Measurements from ENCODE around the gene VEGFA.

Gene VEGFA

GRCh38 chr6:43742931-43743632 is 26.9 kb upstream of the VEGFA start:
- Mint-ChIP-seq H3K4me3 (no peak overlapping the region), H3K27ac (no peak overlapping the region), H3K4me1 (ENCODE audit: low read depth) (no peaks in the 10 kb centered on the region), H3K36me3 (ENCODE audit: low read depth) (no peaks in the 10 kb centered on the region), H3K9me3 (no peaks in the 10 kb centered on the region), H3K27me3 (ENCODE audit: low read depth) (peaks cover 12% of the 10 kb centered on the region)
- DNase-seq (ENCODE audit: low spot score) = no peak

- H3K36me3 Mint-ChIP-seq (ENCODE audit: low read depth) = no peaks in the 10 kb centered on the region
- no peak overlapping the region for H3K4me3 Mint-ChIP-seq
- H3K27me3 Mint-ChIP-seq (ENCODE audit: low read depth) = peaks cover 16% of the 10 kb centered on the region
- no peaks in the 10 kb centered on the region for H3K9me3 Mint-ChIP-seq
- H3K27ac Mint-ChIP-seq = no peak overlapping the region
- no peak for DNase-seq (ENCODE audit: low spot score)
- no peaks in the 10 kb centered on the region for H3K4me1 Mint-ChIP-seq (ENCODE audit: low read depth)
These were observed 26.2 kb upstream of the VEGFA start for GRCh38 chr6:43743682-43744381.

GRCh38 chr6:43744491-43744890 is 25.5 kb upstream of the VEGFA start:
- Mint-ChIP-seq H3K4me1 (ENCODE audit: low read depth) (no peaks in the 10 kb centered on the region), H3K4me3 (no peak overlapping the region), H3K27me3 (ENCODE audit: low read depth) (peaks cover 16% of the 10 kb centered on the region), H3K27ac (no peak overlapping the region), H3K36me3 (ENCODE audit: low read depth) (no peaks in the 10 kb centered on the region), H3K9me3 (no peaks in the 10 kb centered on the region)
- DNase-seq (ENCODE audit: low spot score) = no peak

- H3K36me3 Mint-ChIP-seq (ENCODE audit: low read depth) = no peaks in the 10 kb centered on the region
- no peak overlapping the region for H3K4me3 Mint-ChIP-seq
- H3K9me3 Mint-ChIP-seq = no peaks in the 10 kb centered on the region
- peaks cover 16% of the 10 kb centered on the region for H3K27me3 Mint-ChIP-seq (ENCODE audit: low read depth)
- H3K27ac Mint-ChIP-seq = no peak overlapping the region
- no peak for DNase-seq (ENCODE audit: low spot score)
- H3K4me1 Mint-ChIP-seq (ENCODE audit: low read depth) = no peaks in the 10 kb centered on the region
These were observed 24.9 kb upstream of the VEGFA start for GRCh38 chr6:43744931-43745727.

GRCh38 chr6:43746071-43746470 is 23.9 kb upstream of the VEGFA start:
- Mint-ChIP-seq H3K4me3 (no peak overlapping the region), H3K36me3 (ENCODE audit: low read depth) (no peaks in the 10 kb centered on the region), H3K27ac (no peak overlapping the region)

GRCh38 chr6:43746613-43747102 is 23.4 kb upstream of the VEGFA start:
- H3K9me3 Mint-ChIP-seq = no peaks in the 10 kb centered on the region
- H3K4me3 Mint-ChIP-seq = no peak overlapping the region
- H3K4me1 Mint-ChIP-seq (ENCODE audit: low read depth) = no peaks in the 10 kb centered on the region
- H3K27ac Mint-ChIP-seq = no peak overlapping the region
- no peak for DNase-seq (ENCODE audit: low spot score)
- H3K27me3 Mint-ChIP-seq (ENCODE audit: low read depth) = peaks cover 16% of the 10 kb centered on the region
- H3K36me3 Mint-ChIP-seq (ENCODE audit: low read depth) = no peaks in the 10 kb centered on the region

More at GRCh38 chr6:43746071-43746470, 23.9 kb upstream of the VEGFA start:
- Mint-ChIP-seq H3K9me3 (no peaks in the 10 kb centered on the region), H3K27me3 (ENCODE audit: low read depth) (peaks cover 16% of the 10 kb centered on the region), H3K4me1 (ENCODE audit: low read depth) (no peaks in the 10 kb centered on the region)
- no peak for DNase-seq (ENCODE audit: low spot score)

GRCh38 chr6:43747784-43748183 is 22.2 kb upstream of the VEGFA start:
- H3K4me3 Mint-ChIP-seq = no peak overlapping the region

GRCh38 chr6:43748765-43749164 is 21.2 kb upstream of the VEGFA start:
- Mint-ChIP-seq H3K27me3 (ENCODE audit: low read depth) (peaks cover 21% of the 10 kb centered on the region), H3K36me3 (ENCODE audit: low read depth) (no peaks in the 10 kb centered on the region), H3K4me3 (no peak overlapping the region), H3K4me1 (ENCODE audit: low read depth) (no peaks in the 10 kb centered on the region), H3K9me3 (no peaks in the 10 kb centered on the region), H3K27ac (no peak overlapping the region)
- DNase-seq (ENCODE audit: low spot score) = no peak

More at GRCh38 chr6:43747784-43748183, 22.2 kb upstream of the VEGFA start:
- Mint-ChIP-seq H3K27me3 (ENCODE audit: low read depth) (peaks cover 16% of the 10 kb centered on the region), H3K4me1 (ENCODE audit: low read depth) (no peaks in the 10 kb centered on the region), H3K27ac (no peak overlapping the region), H3K36me3 (ENCODE audit: low read depth) (no peaks in the 10 kb centered on the region), H3K9me3 (no peaks in the 10 kb centered on the region)
- DNase-seq (ENCODE audit: low spot score) = no peak

GRCh38 chr6:43749461-43749860 is 20.6 kb upstream of the VEGFA start:
- Mint-ChIP-seq H3K27me3 (ENCODE audit: low read depth) (peaks cover 24% of the 10 kb centered on the region), H3K4me1 (ENCODE audit: low read depth) (no peaks in the 10 kb centered on the region), H3K27ac (no peak overlapping the region), H3K36me3 (ENCODE audit: low read depth) (no peaks in the 10 kb centered on the region), H3K9me3 (no peaks in the 10 kb centered on the region), H3K4me3 (no peak overlapping the region)
- no peak for DNase-seq (ENCODE audit: low spot score)

- Mint-ChIP-seq H3K4me3 (no peak overlapping the region), H3K9me3 (no peaks in the 10 kb centered on the region), H3K27ac (no peak overlapping the region), H3K36me3 (ENCODE audit: low read depth) (no peaks in the 10 kb centered on the region), H3K27me3 (ENCODE audit: low read depth) (peaks cover 24% of the 10 kb centered on the region), H3K4me1 (ENCODE audit: low read depth) (no peaks in the 10 kb centered on the region)
- DNase-seq (ENCODE audit: low spot score) = no peak
These were observed 19.4 kb upstream of the VEGFA start for GRCh38 chr6:43750622-43751021.

- DNase-seq (ENCODE audit: low spot score) = no peak
- Mint-ChIP-seq H3K36me3 (ENCODE audit: low read depth) (no peaks in the 10 kb centered on the region), H3K4me1 (ENCODE audit: low read depth) (no peaks in the 10 kb centered on the region), H3K27ac (no peak overlapping the region), H3K27me3 (ENCODE audit: low read depth) (peaks cover 7% of the 10 kb centered on the region), H3K4me3 (no peak overlapping the region), H3K9me3 (no peaks in the 10 kb centered on the region)
These were observed 16.3 kb upstream of the VEGFA start for GRCh38 chr6:43753570-43754183.

- H3K4me1 Mint-ChIP-seq (ENCODE audit: low read depth) = no peaks in the 10 kb centered on the region
These were observed 11.9 kb upstream of the VEGFA start for GRCh38 chr6:43757966-43758616.

GRCh38 chr6:43758617-43759050 is 11.4 kb upstream of the VEGFA start:
- Mint-ChIP-seq H3K4me1 (ENCODE audit: low read depth) (peaks cover 3% of the 10 kb centered on the region), H3K27ac (no peak overlapping the region), H3K4me3 (no peak overlapping the region), H3K27me3 (ENCODE audit: low read depth) (peaks cover 9% of the 10 kb centered on the region), H3K36me3 (ENCODE audit: low read depth) (no peaks in the 10 kb centered on the region), H3K9me3 (no peaks in the 10 kb centered on the region)
- no peak for DNase-seq (ENCODE audit: low spot score)

More at GRCh38 chr6:43757966-43758616, 11.9 kb upstream of the VEGFA start:
- Mint-ChIP-seq H3K4me3 (no peak overlapping the region), H3K27ac (no peak overlapping the region), H3K36me3 (ENCODE audit: low read depth) (no peaks in the 10 kb centered on the region), H3K27me3 (ENCODE audit: low read depth) (peaks cover 12% of the 10 kb centered on the region), H3K9me3 (no peaks in the 10 kb centered on the region)
- no peak for DNase-seq (ENCODE audit: low spot score)
